Endothelial cell of umbilical vein (primary cell): ENCODE measurements around the gene PLPP7. TPM values are rescaled to one million over a fixed set of nuclear protein-coding genes. Genes with fewer than 3 reads are reported as not detected.

Experiments used
- BruUV-seq: library from RNA; stranded (reverse); fragments of 400-500 nt; replicated peaks from 2 replicates; lab custom pipeline; 2021; lab: Mats Ljungman, UMichigan
- CTCF ChIA-PET: fragments of 300-600, 350-600 bp; sonication (Branson Sonifier 250); formaldehyde crosslinking; loops from one replicate; lab custom pipeline; 2021; ENCODE audit warnings: antibody characterized with exemption, inconsistent platforms; lab: Charles Lee
- POLR2A ChIA-PET: fragments of 300-600, 350-600 bp; sonication (Branson Sonifier 250); formaldehyde crosslinking; loops from one replicate; lab custom pipeline; 2021; ENCODE audit warnings: antibody characterized with exemption, inconsistent platforms; lab: Charles Lee
- DNase-seq: peaks from one replicate; pipeline ENCODE4 v3.0.0-alpha.2; 2011; ENCODE audit warnings: low read depth, low spot score
- FAIRE-seq: peaks from 2 replicates; lab custom pipeline; 2011; peaks lifted over from hg19 to GRCh38; lab: Jason Lieb, UNC
- H2AFZ ChIP-seq: 2 replicates; pipeline ENCODE4 v1.6.0; 2012; ENCODE audit warnings: low read depth, low read length, control low read depth, inconsistent platforms
- H3K27ac ChIP-seq: 2 replicates; pipeline ENCODE4 v1.5.1; 2011; ENCODE audit warnings: low read depth, mild to moderate bottlenecking, control low read depth, low read length, moderate library complexity; ENCODE audit not compliant: insufficient read depth
- H3K27me3 ChIP-seq, 2 experiments: 2 replicates each; pipeline versions ENCODE4 v1.6.0 to v1.6.1; 2011; ENCODE audit warnings: low read length in 2 of 2, mixed read lengths in 1 of 2; ENCODE audit not compliant: control insufficient read depth in 2 of 2, insufficient read depth in 2 of 2
- H3K36me3 ChIP-seq, 2 experiments: 2 replicates in 1 of 2; 3 replicates in 1 of 2; pipeline ENCODE4 v1.5.1; 2011; ENCODE audit warnings: low read length in 2 of 2, mild to moderate bottlenecking in 1 of 2, moderate library complexity in 1 of 2; ENCODE audit not compliant: control insufficient read depth in 2 of 2, insufficient read depth in 2 of 2; ENCODE audit errors: extremely low read depth in 1 of 2
- H3K4me1 ChIP-seq: 3 replicates; pipeline ENCODE4 v1.5.1; 2011; ENCODE audit warnings: mild to moderate bottlenecking, low read length; ENCODE audit not compliant: control insufficient read depth, insufficient read depth; ENCODE audit errors: extremely low read depth
- H3K4me2 ChIP-seq: 2 replicates; pipeline ENCODE4 v1.6.1; 2011; ENCODE audit warnings: low read length, control low read depth, mixed read lengths; ENCODE audit not compliant: insufficient read depth
- H3K4me3 ChIP-seq, 3 experiments: fragments of 200-600 bp in 1 of 3; sonication (generic), shearing (Covaris generic) in 1 of 3; replicated peaks in 1 of 3; 2 replicates each; pipeline ENCODE4 v1.5.1; 2011 to 2016; ENCODE audit warnings: control low read depth in 3 of 3, low read length in 3 of 3, mild to moderate bottlenecking in 2 of 3, inconsistent platforms in 1 of 3, low read depth in 1 of 3, moderate library complexity in 1 of 3; ENCODE audit not compliant: insufficient read depth in 1 of 3
- H3K79me2 ChIP-seq: 2 replicates; pipeline ENCODE4 v1.6.0; 2012; ENCODE audit warnings: low read length, inconsistent platforms; ENCODE audit not compliant: control insufficient read depth, insufficient read depth
- H3K9ac ChIP-seq: replicated peaks from 2 replicates; pipeline ENCODE3; 2011; ENCODE audit warnings: low read length, control low read depth; ENCODE audit not compliant: insufficient read depth; ENCODE audit errors: extremely low read depth
- H3K9me1 ChIP-seq: replicated peaks from 3 replicates; pipeline ENCODE4 v1.6.0; 2011; ENCODE audit warnings: mild to moderate bottlenecking, low read length; ENCODE audit not compliant: control insufficient read depth, insufficient read depth; ENCODE audit errors: extremely low read depth
- H3K9me3 ChIP-seq: replicated peaks from 2 replicates; pipeline ENCODE4 v1.5.1; 2012; ENCODE audit warnings: low read length, inconsistent platforms; ENCODE audit not compliant: control insufficient read depth, insufficient read depth
- H4K20me1 ChIP-seq: replicated peaks from 2 replicates; pipeline ENCODE3; 2011; ENCODE audit warnings: mild to moderate bottlenecking, low read length; ENCODE audit not compliant: control insufficient read depth, insufficient read depth; ENCODE audit errors: extremely low read depth
- EZH2 ChIP-seq: IDR thresholded peaks from 2 replicates; pipeline ENCODE4 v1.6.1; 2012; ENCODE audit warnings: borderline replicate concordance, low read depth, mild to moderate bottlenecking, moderate library complexity, low read length, inconsistent platforms; ENCODE audit not compliant: severe bottlenecking
- FOS ChIP-seq: IDR thresholded peaks from 2 replicates; pipeline ENCODE4 v1.6.1; 2011; ENCODE audit warnings: mild to moderate bottlenecking, low read length, moderate library complexity, borderline replicate concordance; ENCODE audit not compliant: insufficient read depth
- GATA2 ChIP-seq: IDR thresholded peaks from 2 replicates; pipeline ENCODE4 v1.7.0; 2011; ENCODE audit warnings: low read depth, mild to moderate bottlenecking, moderate library complexity, mixed read lengths, low read length; ENCODE audit not compliant: insufficient read length, insufficient read depth
- JUN ChIP-seq: IDR thresholded peaks from 2 replicates; pipeline ENCODE4 v1.6.1; 2011; ENCODE audit warnings: borderline replicate concordance, low read depth; ENCODE audit not compliant: insufficient read length, insufficient read depth
- MYC ChIP-seq: IDR thresholded peaks from one replicate; pipeline ENCODE4 v1.6.1; 2011; ENCODE audit warnings: mild to moderate bottlenecking, low read depth, low read length
- POLR2A ChIP-seq: IDR thresholded peaks from 2 replicates; pipeline ENCODE4 v1.6.1; 2012; ENCODE audit warnings: low read depth, mild to moderate bottlenecking, control low read depth, low read length
- POLR2AphosphoS5 ChIP-seq: IDR thresholded peaks from 2 replicates; pipeline ENCODE4 v1.6.1; 2012; ENCODE audit warnings: low read depth, mild to moderate bottlenecking, control low read depth, low read length, moderate library complexity; ENCODE audit not compliant: insufficient read depth
- dilution Hi-C: fragments of 300-500 bp; cut with MboI; formaldehyde crosslinking; loops from one replicate; pipeline ENCODE4 v1.15.0; 2019; ENCODE audit warnings: low sequenced_read_pairs; ENCODE audit not compliant: extremely low pct_ligation_motif_present
- intact Hi-C: fragments of 100-400 bp; cut with micrococcal nuclease; formaldehyde crosslinking; loops from one replicate; pipeline ENCODE4 v1.10.0; 2022
- polyA plus RNA-seq, 4 experiments: library from polyadenylated mRNA; depleted of rRNA in 3 of 4; stranded (reverse) in 3 of 4; unstranded in 1 of 4; fragments of >200 nt; gene quantifications; 2 replicates each; pipeline versions ENCODE4 v1.2.1 to v1.2.3, GENCODE V29; 2011 to 2012; ENCODE audit warnings: missing spikeins in 1 of 4
- total RNA-seq: library from RNA; stranded (reverse); gene quantifications from 2 replicates; pipeline ENCODE4 v1.2.3, GENCODE V29; 2021
- TF ChIP-seq, protein P1 (sequence below): IDR thresholded peaks from 2 replicates; pipeline ENCODE4 v1.6.1; 2011; ENCODE audit not compliant: insufficient read depth, insufficient read length
- TF ChIP-seq, protein P2 (sequence below), 2 donors: IDR thresholded peaks; 1 replicate in 1 of 2; 2 replicates in 1 of 2; pipeline ENCODE4 v1.5.1; 2011; ENCODE audit warnings: low read length in 2 of 2, mild to moderate bottlenecking in 2 of 2, moderate library complexity in 2 of 2, control low read depth in 1 of 2, inconsistent platforms in 1 of 2, low read depth in 1 of 2; ENCODE audit not compliant: insufficient read depth in 1 of 2; ENCODE audit errors: extremely low read depth in 1 of 2

PLPP7 gene
- total and polyA plus RNA-seq, 2 donors (not counting 3 experiments of a cell fraction or from before 2014, with no cell fraction given) = 2.1 to 2.7 TPM

DNA sequence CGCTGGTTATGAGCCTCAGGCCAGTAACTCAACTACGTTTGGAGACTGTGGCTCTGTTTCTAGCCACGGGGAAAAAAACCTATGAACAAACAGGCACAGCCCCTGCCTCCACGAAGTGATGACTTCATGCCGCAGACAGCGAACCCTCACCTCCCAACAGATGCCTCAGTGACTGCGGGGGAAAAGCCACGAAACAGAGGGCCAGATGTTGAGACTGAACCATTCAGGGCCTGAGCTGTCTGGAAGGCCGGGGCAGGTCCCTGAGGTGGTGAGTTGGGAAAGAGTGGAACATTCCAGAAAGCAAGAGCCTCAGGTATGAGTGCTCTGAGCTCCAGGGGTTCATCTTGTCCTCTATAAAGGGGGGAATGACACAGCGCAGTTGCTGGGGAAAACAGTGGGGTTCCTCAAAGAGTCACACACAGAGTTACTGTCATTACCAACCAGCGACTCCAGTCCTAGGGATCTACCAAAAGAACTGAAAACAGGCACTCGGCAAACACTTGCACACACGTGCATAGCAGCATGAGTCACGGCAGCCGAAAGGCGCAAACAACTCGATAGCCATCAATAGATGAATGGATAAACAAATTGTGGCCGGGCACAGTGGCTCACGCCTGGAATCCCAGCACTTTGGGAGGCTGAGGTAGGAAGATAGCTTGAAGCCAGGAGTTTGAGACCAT lies 15.3 kb downstream of the PLPP7 start:
- H4K20me1 ChIP-seq = no peaks in the 10 kb centered on the region
- ChIA-PET CTCF (no interaction called here), POLR2A (no interaction called here)
- DNase-seq (no peak), FAIRE-seq (no peak)
- H3K4me2 ChIP-seq = no peak overlapping the region
- no peaks in the 10 kb centered on the region for H3K4me1 ChIP-seq
- H3K9me3 ChIP-seq = no peaks in the 10 kb centered on the region
- no peak overlapping the region for H3K4me3 ChIP-seq
- no TSS peak for BruUV-seq
- no peak overlapping the region for H2AFZ ChIP-seq
- H3K27me3 ChIP-seq = no peaks in the 10 kb centered on the region
- dilution Hi-C loops = no loop called here
- no peaks in the 10 kb centered on the region for H3K79me2 ChIP-seq
- no peaks in the 10 kb centered on the region for H3K36me3 ChIP-seq
- no peak overlapping the region for H3K9ac ChIP-seq
- no peaks in the 10 kb centered on the region for H3K9me1 ChIP-seq
- intact Hi-C loops = no loop called here
- TF ChIP-seq, protein P1, sequence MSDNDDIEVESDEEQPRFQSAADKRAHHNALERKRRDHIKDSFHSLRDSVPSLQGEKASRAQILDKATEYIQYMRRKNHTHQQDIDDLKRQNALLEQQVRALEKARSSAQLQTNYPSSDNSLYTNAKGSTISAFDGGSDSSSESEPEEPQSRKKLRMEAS = no peak
- no peak for TF ChIP-seq GATA2
- no peak for TF ChIP-seq POLR2A
- no peak for TF ChIP-seq JUN
- TF ChIP-seq EZH2 = no peak
- no peak for TF ChIP-seq FOS
- TF ChIP-seq, protein P2, sequence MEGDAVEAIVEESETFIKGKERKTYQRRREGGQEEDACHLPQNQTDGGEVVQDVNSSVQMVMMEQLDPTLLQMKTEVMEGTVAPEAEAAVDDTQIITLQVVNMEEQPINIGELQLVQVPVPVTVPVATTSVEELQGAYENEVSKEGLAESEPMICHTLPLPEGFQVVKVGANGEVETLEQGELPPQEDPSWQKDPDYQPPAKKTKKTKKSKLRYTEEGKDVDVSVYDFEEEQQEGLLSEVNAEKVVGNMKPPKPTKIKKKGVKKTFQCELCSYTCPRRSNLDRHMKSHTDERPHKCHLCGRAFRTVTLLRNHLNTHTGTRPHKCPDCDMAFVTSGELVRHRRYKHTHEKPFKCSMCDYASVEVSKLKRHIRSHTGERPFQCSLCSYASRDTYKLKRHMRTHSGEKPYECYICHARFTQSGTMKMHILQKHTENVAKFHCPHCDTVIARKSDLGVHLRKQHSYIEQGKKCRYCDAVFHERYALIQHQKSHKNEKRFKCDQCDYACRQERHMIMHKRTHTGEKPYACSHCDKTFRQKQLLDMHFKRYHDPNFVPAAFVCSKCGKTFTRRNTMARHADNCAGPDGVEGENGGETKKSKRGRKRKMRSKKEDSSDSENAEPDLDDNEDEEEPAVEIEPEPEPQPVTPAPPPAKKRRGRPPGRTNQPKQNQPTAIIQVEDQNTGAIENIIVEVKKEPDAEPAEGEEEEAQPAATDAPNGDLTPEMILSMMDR (IDR thresholded peaks at IDR 0.05; ENCODE audit: extremely low read depth in 1 of 2, insufficient read depth in 1 of 2, low read depth in 1 of 2, low read length in 2 of 2) = no peak
- TF ChIP-seq POLR2AphosphoS5 = no peak
- no peak for TF ChIP-seq MYC
- no peak overlapping the region for H3K27ac ChIP-seq
